Thoracic aorta (tissue), 2 donors: Measurements from ENCODE around the gene NFS1. TPM values are rescaled to one million over a fixed set of nuclear protein-coding genes. Genes with fewer than 3 reads are reported as not detected.
A peak's percentile ranks its signal among the peaks of the same experiment; 100 is the strongest.
"Not testable (repeated sequence)": the region's sequence is repeated elsewhere in the genome, so short reads cannot be mapped to it uniquely, and the experiment has no call there.

Source experiments
- ATAC-seq: fragments of 150-250 bp; one replicate; pipeline ENCODE4 v1.8.0; 2017; ENCODE audit warnings: low read depth; ENCODE audit not compliant: insufficient number of reproducible peaks, low FRiP score
- DNase-seq: peaks from one replicate; pipeline ENCODE4 v3.0.0-alpha.2; 2020; ENCODE audit warnings: low spot score
- H3K27ac ChIP-seq, 2 donors: fragments of 200-600 bp; sonication (generic); 1 replicate in 1 of 2; 2 replicates in 1 of 2; pipeline ENCODE4 v1.5.1; 2016; ENCODE audit warnings: mild to moderate bottlenecking in 2 of 2, moderate library complexity in 2 of 2
- H3K27me3 ChIP-seq: fragments of 200-600 bp; sonication (generic); replicated peaks from 2 replicates; pipeline ENCODE4 v1.6.0; 2016; ENCODE audit warnings: mild to moderate bottlenecking; ENCODE audit not compliant: insufficient read depth
- H3K36me3 ChIP-seq: fragments of 200-600 bp; sonication (generic); one replicate; pipeline ENCODE4 v1.5.1; 2016
- H3K4me1 ChIP-seq, 2 donors: fragments of 200-600 bp; sonication (generic); 1 replicate in 1 of 2; 2 replicates in 1 of 2; pipeline versions ENCODE4 v1.5.1 to v1.6.0; 2016; ENCODE audit warnings: low read depth in 2 of 2, mild to moderate bottlenecking in 1 of 2; ENCODE audit not compliant: control insufficient read depth in 1 of 2
- H3K4me3 ChIP-seq: fragments of 200-600 bp; sonication (generic); 2 replicates; pipeline ENCODE4 v1.5.1; 2016; ENCODE audit warnings: mild to moderate bottlenecking
- H3K9me3 ChIP-seq: fragments of 200-600 bp; sonication (generic); 2 replicates; pipeline ENCODE4 v1.5.1; 2016
- total RNA-seq, 2 donors: library from RNA; depleted of rRNA; stranded (reverse); fragments of >200 nt; gene quantifications; one replicate each; pipeline versions ENCODE4 v1.1.0 to v1.2.3, GENCODE V29; 2016
- TF ChIP-seq, protein P1 (sequence below): fragments of 200-600 bp; sonication (generic); IDR thresholded peaks from one replicate; pipeline ENCODE4 v1.5.1; 2019; ENCODE audit warnings: antibody characterized with exemption

Gene NFS1
- total RNA-seq = 10 to 100 TPM; 11.5 to 19.4 TPM

DNA sequence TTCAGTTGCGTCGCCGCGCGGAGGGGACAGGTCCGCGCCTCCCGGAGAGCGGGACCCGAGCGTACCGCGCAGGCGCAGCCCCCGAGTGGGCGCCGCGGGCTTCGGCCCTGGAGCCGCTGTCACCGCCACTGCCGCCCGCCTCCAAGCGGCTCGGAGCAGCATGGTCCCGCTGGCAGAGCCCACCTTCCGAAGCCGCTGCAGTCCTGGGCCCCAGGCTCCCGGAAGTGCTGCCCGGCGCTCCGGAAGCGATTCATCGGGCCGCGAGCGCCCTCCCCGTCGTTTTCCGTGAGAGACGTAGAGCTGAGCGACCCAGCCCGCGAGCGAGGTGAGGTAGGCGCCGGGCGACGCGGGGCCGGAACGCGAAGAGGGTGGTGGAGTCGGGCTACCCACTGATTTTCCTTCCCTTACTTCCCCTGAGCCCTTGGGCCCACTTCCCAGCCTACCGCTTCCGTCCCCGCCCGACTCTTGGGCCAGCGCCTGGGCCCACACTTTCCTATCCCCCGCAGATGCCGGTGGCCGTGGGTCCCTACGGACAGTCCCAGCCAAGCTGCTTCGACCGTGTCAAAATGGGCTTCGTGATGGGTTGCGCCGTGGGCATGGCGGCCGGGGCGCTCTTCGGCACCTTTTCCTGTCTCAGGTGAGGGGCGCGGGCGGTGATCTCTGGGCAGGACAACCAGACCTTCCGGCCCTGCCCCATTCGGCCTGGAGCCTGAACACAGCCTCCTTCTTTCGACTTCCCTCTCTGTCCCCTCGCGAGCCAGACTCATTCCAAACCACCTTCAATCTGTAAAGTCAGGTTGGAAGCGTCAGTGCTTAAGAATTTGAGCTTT lies at the start of gene NFS1, which contains the start of gene ROMO1:
Gene NFS1 (minus strand): TSS at position 226 of the 830 bp plus-strand sequence. CDS start 64 bp downstream, at position 162.
Gene ROMO1 (plus strand): TSS at position 279 of the 830 bp plus-strand sequence. CDS start 228 bp downstream, at position 507.
- ATAC-seq (peak; percentile 67), DNase-seq (peak; percentile 39)
- Histone ChIP-seq H3K9me3 (no peaks in the 10 kb centered on the region), H3K36me3 (peaks cover 27% of the 10 kb centered on the region), H3K27ac (peak within 1 kb of the TSS; percentile 92 to 94), H3K4me3 (peak within 1 kb of the TSS; percentile 95), H3K4me1 (peaks cover 15 to 28% of the 10 kb centered on the region in 2 donors), H3K27me3 (no peaks in the 10 kb centered on the region)
- TF ChIP-seq, protein P1, sequence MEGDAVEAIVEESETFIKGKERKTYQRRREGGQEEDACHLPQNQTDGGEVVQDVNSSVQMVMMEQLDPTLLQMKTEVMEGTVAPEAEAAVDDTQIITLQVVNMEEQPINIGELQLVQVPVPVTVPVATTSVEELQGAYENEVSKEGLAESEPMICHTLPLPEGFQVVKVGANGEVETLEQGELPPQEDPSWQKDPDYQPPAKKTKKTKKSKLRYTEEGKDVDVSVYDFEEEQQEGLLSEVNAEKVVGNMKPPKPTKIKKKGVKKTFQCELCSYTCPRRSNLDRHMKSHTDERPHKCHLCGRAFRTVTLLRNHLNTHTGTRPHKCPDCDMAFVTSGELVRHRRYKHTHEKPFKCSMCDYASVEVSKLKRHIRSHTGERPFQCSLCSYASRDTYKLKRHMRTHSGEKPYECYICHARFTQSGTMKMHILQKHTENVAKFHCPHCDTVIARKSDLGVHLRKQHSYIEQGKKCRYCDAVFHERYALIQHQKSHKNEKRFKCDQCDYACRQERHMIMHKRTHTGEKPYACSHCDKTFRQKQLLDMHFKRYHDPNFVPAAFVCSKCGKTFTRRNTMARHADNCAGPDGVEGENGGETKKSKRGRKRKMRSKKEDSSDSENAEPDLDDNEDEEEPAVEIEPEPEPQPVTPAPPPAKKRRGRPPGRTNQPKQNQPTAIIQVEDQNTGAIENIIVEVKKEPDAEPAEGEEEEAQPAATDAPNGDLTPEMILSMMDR = peak; percentile 39

DNA sequence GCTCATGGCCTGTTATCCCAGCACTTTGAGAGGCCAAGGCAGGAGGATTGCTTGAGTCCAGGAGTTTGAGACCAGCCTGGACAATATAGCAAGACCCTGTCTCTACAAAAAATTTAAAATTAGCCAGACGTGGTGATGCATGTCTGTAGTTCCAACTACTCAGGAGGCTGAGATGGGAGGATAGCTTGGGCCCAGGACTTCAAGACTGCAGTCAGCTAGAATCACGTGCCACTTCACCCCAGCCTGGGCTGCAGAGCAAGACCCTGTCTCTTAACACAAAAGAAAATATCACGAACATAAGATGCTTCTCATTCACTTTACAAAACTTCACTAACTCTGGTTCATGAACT lies 45.3 kb upstream of the NFS1 start:
- peaks cover 12% of the 10 kb centered on the region for H3K36me3 ChIP-seq

GRCh38 chr20:35743693-35744491 lies 44.7 kb upstream of the NFS1 start:
- Histone ChIP-seq H3K27ac (peak overlapping the region; percentile 99 to 100), H3K36me3 (peaks cover 15% of the 10 kb centered on the region), H3K9me3 (no peaks in the 10 kb centered on the region), H3K4me1 (peaks cover 24 to 25% of the 10 kb centered on the region in 2 donors), H3K4me3 (peak overlapping the region; percentile 99), H3K27me3 (no peaks in the 10 kb centered on the region)
- DNase-seq = no peak
- no peak for ATAC-seq
- TF ChIP-seq, protein P1 = no peak

More for the DNA sequence above, 45.3 kb upstream of the NFS1 start:
- Histone ChIP-seq H3K4me3 (peak overlapping the region; percentile 99), H3K27ac (peak overlapping the region in 1 of 2 donors; percentile 100), H3K4me1 (peaks cover 18 to 20% of the 10 kb centered on the region in 2 donors)
- H3K27me3 ChIP-seq, DNase-seq, ATAC-seq, H3K9me3 ChIP-seq: not testable (repeated sequence)

- Histone ChIP-seq H3K36me3 (peaks cover 24% of the 10 kb centered on the region), H3K9me3 (no peaks in the 10 kb centered on the region), H3K4me1 (peaks cover 33 to 35% of the 10 kb centered on the region in 2 donors), H3K27ac (peak overlapping the region; percentile 99 to 100), H3K4me3 (peak overlapping the region; percentile 99), H3K27me3 (no peaks in the 10 kb centered on the region)
- DNase-seq (no peak), ATAC-seq (no peak)
- TF ChIP-seq, protein P1 = no peak
Measured at GRCh38 chr20:35742741-35743523, 43.8 kb upstream of the NFS1 start.
